HG02938 (cell line): ENCODE measurements around the gene COL9A3.
A peak's percentile ranks its signal among the peaks of the same experiment; 100 is the strongest.

Source experiments
- ATAC-seq: cut with Tn5 transposase; IDR thresholded peaks from one replicate; pipeline ENCODE4 v1.9.1; 2021; ENCODE audit warnings: mild to moderate bottlenecking, moderate library complexity; ENCODE audit not compliant: unreplicated experiment

Gene COL9A3

GRCh38 chr20:62778601-62779416 is 38.0 kb upstream of the COL9A3 start:
- no peak for ATAC-seq

GRCh38 chr20:62779417-62779685 is 37.5 kb upstream of the COL9A3 start:
- ATAC-seq: no peak

- no peak for ATAC-seq
Measured at GRCh38 chr20:62780204-62780603, 36.6 kb upstream of the COL9A3 start.

- ATAC-seq: no peak
Measured at GRCh38 chr20:62780696-62781095, 36.2 kb upstream of the COL9A3 start.

GRCh38 chr20:62782149-62782892 is 34.5 kb upstream of the COL9A3 start:
- ATAC-seq: no peak

- no peak for ATAC-seq
Measured at GRCh38 chr20:62782893-62783278, 34.0 kb upstream of the COL9A3 start.

- ATAC-seq: no peak
Measured at GRCh38 chr20:62784497-62784896, 32.4 kb upstream of the COL9A3 start.

GRCh38 chr20:62785393-62785792 is 31.5 kb upstream of the COL9A3 start:
- ATAC-seq: no peak

GRCh38 chr20:62786157-62786556 is 30.7 kb upstream of the COL9A3 start:
- no peak for ATAC-seq

GRCh38 chr20:62787321-62787720 is 29.5 kb upstream of the COL9A3 start:
- ATAC-seq: no peak

- ATAC-seq: no peak
Measured at GRCh38 chr20:62787866-62788265, 29.0 kb upstream of the COL9A3 start.

GRCh38 chr20:62788607-62789006 is 28.2 kb upstream of the COL9A3 start:
- no peak for ATAC-seq

- ATAC-seq: no peak
Measured at GRCh38 chr20:62790075-62790474, 26.8 kb upstream of the COL9A3 start.

- ATAC-seq: no peak
Measured at GRCh38 chr20:62791301-62792181, 25.3 kb upstream of the COL9A3 start.

GRCh38 chr20:62792182-62792939 is 24.5 kb upstream of the COL9A3 start:
- no peak for ATAC-seq

- ATAC-seq: no peak
Measured at GRCh38 chr20:62792940-62793756, 23.7 kb upstream of the COL9A3 start.

GRCh38 chr20:62793757-62794006 is 23.2 kb upstream of the COL9A3 start:
- ATAC-seq: no peak

GRCh38 chr20:62794007-62794724 is 22.7 kb upstream of the COL9A3 start:
- ATAC-seq: peak; percentile 67

- ATAC-seq: no peak
Measured at GRCh38 chr20:62795023-62795761, 21.7 kb upstream of the COL9A3 start.
